AG04450 (cell line): Measurements from ENCODE around the gene MRPL20. TPM values are rescaled to one million over a fixed set of nuclear protein-coding genes. Genes with fewer than 3 reads are reported as not detected.

Experiments used
- CTCF ChIA-PET: fragments of 300-600, 350-600 bp; formaldehyde crosslinking; extraction: SDS; loops from one replicate; lab custom pipeline; 2022; ENCODE audit warnings: antibody characterized with exemption, inconsistent platforms; lab: Charles Lee
- POLR2A ChIA-PET: fragments of 350-600 bp; formaldehyde crosslinking; extraction: SDS; loops from one replicate; lab custom pipeline; 2021; ENCODE audit warnings: antibody characterized with exemption, inconsistent platforms; lab: Yijun Ruan, JAX
- DNase-seq: peaks from one replicate; pipeline ENCODE4 v3.0.0-alpha.2; 2011; ENCODE audit warnings: low read depth, low spot score
- H3K27ac ChIP-seq: one replicate; pipeline ENCODE4 v1.5.1; 2012; ENCODE audit warnings: low read depth, low read length, control low read depth
- H3K27me3 ChIP-seq: one replicate; pipeline ENCODE4 v1.6.0; 2012; ENCODE audit warnings: low read length; ENCODE audit not compliant: control insufficient read depth, insufficient read depth
- H3K4me3 ChIP-seq: 2 replicates; pipeline ENCODE4 v1.5.1; 2011; ENCODE audit warnings: mild to moderate bottlenecking, low read depth, low read length, control low read depth
- H3K9me3 ChIP-seq: 2 replicates; pipeline ENCODE4 v1.5.1; 2012; ENCODE audit warnings: low read length; ENCODE audit not compliant: control insufficient read depth, insufficient read depth
- polyA plus RNA-seq: library from polyadenylated mRNA; depleted of rRNA; stranded (reverse); fragments of >200 nt; gene quantifications from 2 replicates; pipeline ENCODE4 v1.2.3, GENCODE V29; 2011
- TF ChIP-seq, protein P1 (sequence below): IDR thresholded peaks from 2 replicates; pipeline ENCODE4 v1.5.1; 2011; ENCODE audit warnings: low read depth, low read length, control low read depth, inconsistent platforms

The MRPL20 gene
- polyA plus RNA-seq, 1 experiment: 140 TPM

DNA sequence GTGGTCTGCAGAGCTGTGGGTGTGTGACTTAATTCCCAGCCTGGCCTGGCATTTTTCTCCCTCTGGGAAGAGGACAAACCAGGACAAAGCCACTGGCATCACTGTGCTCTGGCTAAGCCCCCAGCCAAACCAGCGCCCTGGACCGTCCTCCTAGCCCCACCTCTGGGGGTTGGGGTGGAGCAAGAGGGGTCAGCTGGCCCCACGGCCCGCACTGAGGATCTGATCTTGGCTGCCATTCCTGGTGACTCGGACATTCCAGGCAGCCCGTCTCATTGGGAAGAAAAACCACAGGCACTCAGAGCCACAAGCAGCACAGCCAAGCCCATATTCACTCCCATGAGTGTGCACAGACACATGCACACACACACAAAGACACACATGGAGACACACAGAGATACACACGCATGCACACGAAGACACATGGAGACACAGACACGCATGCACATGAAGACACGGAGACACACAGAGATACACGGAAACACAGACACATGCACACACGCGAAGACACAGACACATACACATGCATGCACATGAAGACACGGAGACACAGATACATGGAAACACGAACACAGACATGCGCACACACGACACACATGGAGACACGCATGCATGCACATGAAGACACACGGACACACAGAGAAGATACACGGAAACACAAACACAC, 46.5 kb downstream of the MRPL20 start:
- CTCF ChIA-PET: no interaction called here
- no peak overlapping the region for H3K4me3 ChIP-seq
- POLR2A ChIA-PET: interaction anchor here (0.7 kb wide), 1 partner anchor 14 kb away, joined by 3 read pairs; the partner anchor contains the start of gene AURKAIP1

DNA sequence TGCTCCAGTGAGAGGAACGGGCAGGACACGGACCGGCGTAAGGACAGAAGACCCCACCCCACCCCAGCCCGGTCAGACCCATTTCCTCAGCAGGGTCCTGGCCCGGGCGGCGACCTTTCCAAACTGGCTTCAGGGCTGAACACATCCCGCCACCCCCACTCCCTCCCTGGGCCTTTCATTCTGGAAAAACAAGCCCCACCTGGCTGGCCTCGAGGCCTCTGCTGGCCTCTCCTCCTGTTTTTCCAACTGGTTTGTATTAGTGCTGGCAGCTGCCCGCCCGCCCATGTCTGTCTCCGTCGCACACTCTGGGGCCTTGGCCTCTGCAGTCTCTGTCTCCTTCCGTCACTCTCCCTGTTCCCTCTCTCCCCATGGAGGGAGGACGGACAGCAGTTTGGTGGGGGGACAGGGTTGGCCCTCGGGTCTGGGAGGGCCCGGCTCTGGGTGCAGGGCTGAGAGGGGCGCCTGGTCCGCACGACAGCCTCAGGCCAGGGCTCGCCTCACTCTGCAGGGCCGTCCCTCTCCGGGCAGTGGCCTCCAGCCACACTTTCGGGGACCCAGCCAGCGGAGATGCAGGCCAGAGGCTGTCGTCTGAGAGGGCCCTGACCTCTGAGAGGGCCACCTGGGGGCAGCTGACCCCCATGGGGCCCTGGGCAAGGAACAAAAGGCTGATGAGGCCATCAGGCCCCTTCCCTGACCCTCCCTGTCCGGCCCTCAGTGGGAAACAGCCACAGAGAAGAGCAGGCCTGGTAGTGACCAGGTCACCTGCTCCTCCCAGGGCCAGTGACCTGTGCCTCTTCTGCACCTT, 47.2 kb downstream of the MRPL20 start:
- Histone ChIP-seq H3K27ac (peak overlapping the region; percentile 99), H3K4me3 (peak overlapping the region; percentile 4; the same call in 1 of the 2 replicates), H3K9me3 (no peaks in the 10 kb centered on the region; the same call in 1 of the 2 replicates), H3K27me3 (no peaks in the 10 kb centered on the region)
- no peak for DNase-seq
- TF ChIP-seq, protein P1, sequence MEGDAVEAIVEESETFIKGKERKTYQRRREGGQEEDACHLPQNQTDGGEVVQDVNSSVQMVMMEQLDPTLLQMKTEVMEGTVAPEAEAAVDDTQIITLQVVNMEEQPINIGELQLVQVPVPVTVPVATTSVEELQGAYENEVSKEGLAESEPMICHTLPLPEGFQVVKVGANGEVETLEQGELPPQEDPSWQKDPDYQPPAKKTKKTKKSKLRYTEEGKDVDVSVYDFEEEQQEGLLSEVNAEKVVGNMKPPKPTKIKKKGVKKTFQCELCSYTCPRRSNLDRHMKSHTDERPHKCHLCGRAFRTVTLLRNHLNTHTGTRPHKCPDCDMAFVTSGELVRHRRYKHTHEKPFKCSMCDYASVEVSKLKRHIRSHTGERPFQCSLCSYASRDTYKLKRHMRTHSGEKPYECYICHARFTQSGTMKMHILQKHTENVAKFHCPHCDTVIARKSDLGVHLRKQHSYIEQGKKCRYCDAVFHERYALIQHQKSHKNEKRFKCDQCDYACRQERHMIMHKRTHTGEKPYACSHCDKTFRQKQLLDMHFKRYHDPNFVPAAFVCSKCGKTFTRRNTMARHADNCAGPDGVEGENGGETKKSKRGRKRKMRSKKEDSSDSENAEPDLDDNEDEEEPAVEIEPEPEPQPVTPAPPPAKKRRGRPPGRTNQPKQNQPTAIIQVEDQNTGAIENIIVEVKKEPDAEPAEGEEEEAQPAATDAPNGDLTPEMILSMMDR: no peak
- ChIA-PET POLR2A (interaction anchor here (0.5 to 0.7 kb wide), 2 partner anchors 15 to 62 kb away, joined by 3 to 7 read pairs; partner anchors contain the start of gene AURKAIP1), CTCF (no interaction called here)

More for the DNA sequence above, 46.5 kb downstream of the MRPL20 start:
- TF ChIP-seq, protein P1: no peak
- no peaks in the 10 kb centered on the region for H3K27me3 ChIP-seq
- peak overlapping the region; percentile 99 for H3K27ac ChIP-seq
- peak; percentile 86 for DNase-seq
- no peaks in the 10 kb centered on the region; the same call in 1 of the 2 replicates for H3K9me3 ChIP-seq

DNA sequence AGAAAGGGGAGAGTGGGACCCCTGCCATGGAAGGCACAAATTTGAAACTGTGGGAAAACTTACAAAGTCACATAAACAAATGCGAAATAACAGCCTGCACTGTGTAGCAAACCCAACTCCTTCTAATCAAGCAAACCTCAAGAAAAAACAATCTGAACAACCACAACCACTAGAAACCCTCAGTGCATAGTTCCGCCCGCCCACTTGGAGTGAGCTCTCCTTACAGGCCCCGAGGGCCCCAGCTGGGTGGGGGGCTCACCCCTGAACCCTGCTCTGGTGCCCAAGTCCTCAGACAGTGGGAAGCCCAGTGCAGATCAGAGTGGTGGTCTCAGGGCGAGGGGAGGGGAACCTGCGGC, 47.8 kb downstream of the MRPL20 start:
- no peaks in the 10 kb centered on the region; the same call in 1 of the 2 replicates for H3K9me3 ChIP-seq
- POLR2A ChIA-PET: interaction anchor here (0.5 to 2.4 kb wide), 3 partner anchors 13 to 63 kb away, joined by 5 to 16 read pairs (median 7); partner anchors contain the start of gene AURKAIP1
- peak; percentile 47 for DNase-seq
- peak overlapping the region; percentile 84 for H3K4me3 ChIP-seq
- peak overlapping the region; percentile 99 for H3K27ac ChIP-seq
- CTCF ChIA-PET: no interaction called here
- TF ChIP-seq, protein P1: no peak
- no peaks in the 10 kb centered on the region for H3K27me3 ChIP-seq

DNA sequence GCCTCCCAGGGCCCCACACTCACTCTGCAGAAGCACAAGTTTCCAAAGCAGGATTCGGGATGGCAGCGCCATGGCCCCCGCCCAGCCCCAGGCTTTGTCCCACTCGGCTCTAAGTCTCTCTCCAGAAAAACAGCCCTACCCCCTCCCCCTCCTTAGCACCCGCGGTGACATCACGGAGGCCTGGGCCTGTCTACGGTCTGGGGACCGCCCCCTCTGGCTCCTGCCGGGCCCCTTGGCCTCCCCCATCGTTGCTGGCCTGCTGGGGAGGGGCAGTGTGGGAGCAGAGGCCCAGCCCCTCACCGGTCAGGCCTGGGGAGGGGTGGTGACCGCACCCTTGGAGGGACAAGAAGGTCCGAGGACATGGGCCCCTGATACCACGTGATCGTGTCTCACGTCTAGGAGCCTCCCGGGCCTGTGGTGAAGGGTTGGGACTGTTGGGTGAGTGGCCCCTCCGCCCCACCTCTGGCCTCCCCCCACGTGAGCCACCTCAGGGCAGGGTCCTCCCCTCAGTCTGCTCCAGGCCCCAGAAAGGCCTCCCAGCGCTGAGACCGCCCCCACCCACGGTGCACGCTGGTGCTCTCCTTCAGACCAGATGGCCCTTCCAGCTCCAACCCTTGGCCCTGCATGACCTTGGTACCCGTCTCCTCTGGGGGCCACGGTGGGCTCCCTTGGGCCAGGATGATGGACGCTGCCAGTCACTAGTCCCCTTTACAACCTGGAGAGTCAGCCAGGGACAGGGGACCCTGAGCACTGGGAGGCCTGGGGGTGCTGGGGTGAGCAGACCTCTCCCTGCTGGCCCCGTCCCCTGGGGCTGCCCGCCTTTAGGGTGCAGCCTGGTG, 48.4 kb downstream of the MRPL20 start, which contains the start of gene MXRA8:
MXRA8 (minus strand) TSS at position 123 of the 839 bp plus-strand sequence; CDS start at position 72, 51 bp downstream.
- H3K4me3 ChIP-seq: peak within 1 kb of the TSS; percentile 84
- H3K9me3 ChIP-seq: no peaks in the 10 kb centered on the region; the same call in 1 of the 2 replicates
- H3K27me3 ChIP-seq: no peaks in the 10 kb centered on the region
- peak within 1 kb of the TSS; percentile 99 for H3K27ac ChIP-seq
- CTCF ChIA-PET: no interaction called here
- TF ChIP-seq, protein P1: no peak
- peak; percentile 58 for DNase-seq
- POLR2A ChIA-PET: interaction anchor here (1.0 to 2.4 kb wide), 3 partner anchors 11 to 16 kb away, joined by 5 to 16 read pairs (median 7); partner anchors contain the start of gene AURKAIP1
